Measurements from ENCODE around the gene MMP3. TPM values are rescaled to one million over a fixed set of nuclear protein-coding genes. Genes with fewer than 3 reads are reported as not detected.

MMP3 gene
- total and polyA plus RNA-seq, 9 of the 15 experiments (the other 6 are each of a cell fraction or from before 2014, with no cell fraction given): not detected

Other genes with a start within 250 kb of the MMP3 start
Only the 7 nearest of the 8 such genes appear.
- not detected in 2 replicates for gene MMP20, start 218.3 kb downstream of the MMP3 start, total RNA-seq (2014; rRNA removed)
- not detected in 2 replicates for gene MMP20, start 218.3 kb downstream of the MMP3 start, total RNA-seq (2014; rRNA removed; fragmentation: Illumina TruSeq; extraction: Trizol)
- not detected in 2 replicates for gene MMP20, start 218.3 kb downstream of the MMP3 start, total RNA-seq (2015; rRNA removed; fragmentation: Illumina TruSeq; extraction: Trizol)
- not detected in 2 replicates for gene MMP20, start 218.3 kb downstream of the MMP3 start, total RNA-seq (2021)
- not detected in 2 replicates for gene MMP20, start 218.3 kb downstream of the MMP3 start, polyA plus RNA-seq (2011; rRNA removed)
- gene MMP20, start 218.3 kb downstream of the MMP3 start, polyA plus RNA-seq (2014; fragmentation: Illumina TruSeq; extraction: Trizol): not detected in 2 replicates
- not detected for gene MMP20, start 218.3 kb downstream of the MMP3 start, polyA plus RNA-seq (2014; fragmentation: Nextera tagmentation; extraction: Ambion mirVana)
- gene MMP20, start 218.3 kb downstream of the MMP3 start, polyA plus RNA-seq (2014; rRNA removed): not detected in 2 replicates
- not detected in 2 replicates for gene MMP27, start 137.8 kb downstream of the MMP3 start, total RNA-seq (2014; rRNA removed)
- gene MMP27, start 137.8 kb downstream of the MMP3 start, total RNA-seq (2014; rRNA removed; fragmentation: Illumina TruSeq; extraction: Trizol): not detected in 2 replicates
- not detected in 2 replicates for gene MMP27, start 137.8 kb downstream of the MMP3 start, total RNA-seq (2015; rRNA removed; fragmentation: Illumina TruSeq; extraction: Trizol)
- not detected in 2 replicates for gene MMP27, start 137.8 kb downstream of the MMP3 start, total RNA-seq (2021)
- gene MMP27, start 137.8 kb downstream of the MMP3 start, polyA plus RNA-seq (2011; rRNA removed): not detected in 2 replicates
- not detected in 2 replicates for gene MMP27, start 137.8 kb downstream of the MMP3 start, polyA plus RNA-seq (2014; fragmentation: Illumina TruSeq; extraction: Trizol)
- gene MMP27, start 137.8 kb downstream of the MMP3 start, polyA plus RNA-seq (2014; fragmentation: Nextera tagmentation; extraction: Ambion mirVana): not detected
- gene MMP27, start 137.8 kb downstream of the MMP3 start, polyA plus RNA-seq (2014; rRNA removed): not detected in 2 replicates
- not detected in 2 replicates for gene MMP8, start 118.7 kb downstream of the MMP3 start, total RNA-seq (2014; rRNA removed)
- not detected in 2 replicates for gene MMP8, start 118.7 kb downstream of the MMP3 start, total RNA-seq (2014; rRNA removed; fragmentation: Illumina TruSeq; extraction: Trizol)
- not detected in 2 replicates for gene MMP8, start 118.7 kb downstream of the MMP3 start, total RNA-seq (2015; rRNA removed; fragmentation: Illumina TruSeq; extraction: Trizol)
- gene MMP8, start 118.7 kb downstream of the MMP3 start, total RNA-seq (2021): not detected in 2 replicates
- not detected in 2 replicates for gene MMP8, start 118.7 kb downstream of the MMP3 start, polyA plus RNA-seq (2011; rRNA removed)
- not detected in 2 replicates for gene MMP8, start 118.7 kb downstream of the MMP3 start, polyA plus RNA-seq (2014; fragmentation: Illumina TruSeq; extraction: Trizol)
- not detected for gene MMP8, start 118.7 kb downstream of the MMP3 start, polyA plus RNA-seq (2014; fragmentation: Nextera tagmentation; extraction: Ambion mirVana)
- gene MMP8, start 118.7 kb downstream of the MMP3 start, polyA plus RNA-seq (2014; rRNA removed): not detected in 2 replicates
- not detected in 2 replicates for gene MMP10, start 63.0 kb downstream of the MMP3 start, total RNA-seq (2014; rRNA removed)
- gene MMP10, start 63.0 kb downstream of the MMP3 start, total RNA-seq (2014; rRNA removed; fragmentation: Illumina TruSeq; extraction: Trizol): not detected in 2 replicates
- not detected in 2 replicates for gene MMP10, start 63.0 kb downstream of the MMP3 start, total RNA-seq (2015; rRNA removed; fragmentation: Illumina TruSeq; extraction: Trizol)
- not detected in 2 replicates for gene MMP10, start 63.0 kb downstream of the MMP3 start, total RNA-seq (2021)
- gene MMP10, start 63.0 kb downstream of the MMP3 start, polyA plus RNA-seq (2011; rRNA removed): not detected in 2 replicates
- not detected in 2 replicates for gene MMP10, start 63.0 kb downstream of the MMP3 start, polyA plus RNA-seq (2014; fragmentation: Illumina TruSeq; extraction: Trizol)
- not detected for gene MMP10, start 63.0 kb downstream of the MMP3 start, polyA plus RNA-seq (2014; fragmentation: Nextera tagmentation; extraction: Ambion mirVana)
- gene MMP10, start 63.0 kb downstream of the MMP3 start, polyA plus RNA-seq (2014; rRNA removed): 0.15 TPM in 1 of 2 replicates, not detected in the other
- not detected in 2 replicates for gene MMP1, start 45.4 kb downstream of the MMP3 start, total RNA-seq (2014; rRNA removed)
- gene MMP1, start 45.4 kb downstream of the MMP3 start, total RNA-seq (2014; rRNA removed; fragmentation: Illumina TruSeq; extraction: Trizol): 0.15 TPM in 1 of 2 replicates, not detected in the other
- gene MMP1, start 45.4 kb downstream of the MMP3 start, total RNA-seq (2015; rRNA removed; fragmentation: Illumina TruSeq; extraction: Trizol): 0.19 and 0.25 TPM in 2 replicates
- gene MMP1, start 45.4 kb downstream of the MMP3 start, total RNA-seq (2021): 0.18 TPM in 1 of 2 replicates, not detected in the other
- 0.07 and 0.33 TPM in 2 replicates for gene MMP1, start 45.4 kb downstream of the MMP3 start, polyA plus RNA-seq (2011; rRNA removed)
- 0.09 and 0.10 TPM in 2 replicates for gene MMP1, start 45.4 kb downstream of the MMP3 start, polyA plus RNA-seq (2014; fragmentation: Illumina TruSeq; extraction: Trizol)
- gene MMP1, start 45.4 kb downstream of the MMP3 start, polyA plus RNA-seq (2014; fragmentation: Nextera tagmentation; extraction: Ambion mirVana): under 1 TPM in 1 of 2 experiments, not detected in 1; 0.06 TPM
- 0.07 TPM in 1 of 2 replicates, not detected in the other for gene MMP1, start 45.4 kb downstream of the MMP3 start, polyA plus RNA-seq (2014; rRNA removed)
- gene MMP12, start 31.4 kb upstream of the MMP3 start, total RNA-seq (2014; rRNA removed): not detected in 2 replicates
- gene MMP12, start 31.4 kb upstream of the MMP3 start, total RNA-seq (2014; rRNA removed; fragmentation: Illumina TruSeq; extraction: Trizol): not detected in 2 replicates
- not detected in 2 replicates for gene MMP12, start 31.4 kb upstream of the MMP3 start, total RNA-seq (2015; rRNA removed; fragmentation: Illumina TruSeq; extraction: Trizol)
- not detected in 2 replicates for gene MMP12, start 31.4 kb upstream of the MMP3 start, total RNA-seq (2021)
- gene MMP12, start 31.4 kb upstream of the MMP3 start, polyA plus RNA-seq (2011; rRNA removed): not detected in 2 replicates
- not detected in 2 replicates for gene MMP12, start 31.4 kb upstream of the MMP3 start, polyA plus RNA-seq (2014; fragmentation: Illumina TruSeq; extraction: Trizol)
- not detected for gene MMP12, start 31.4 kb upstream of the MMP3 start, polyA plus RNA-seq (2014; fragmentation: Nextera tagmentation; extraction: Ambion mirVana)
- not detected in 2 replicates for gene MMP12, start 31.4 kb upstream of the MMP3 start, polyA plus RNA-seq (2014; rRNA removed)
- not detected in 2 replicates for gene MMP13, start 112.1 kb upstream of the MMP3 start, total RNA-seq (2014; rRNA removed)
- not detected in 2 replicates for gene MMP13, start 112.1 kb upstream of the MMP3 start, total RNA-seq (2014; rRNA removed; fragmentation: Illumina TruSeq; extraction: Trizol)
- not detected in 2 replicates for gene MMP13, start 112.1 kb upstream of the MMP3 start, total RNA-seq (2015; rRNA removed; fragmentation: Illumina TruSeq; extraction: Trizol)
- not detected in 2 replicates for gene MMP13, start 112.1 kb upstream of the MMP3 start, total RNA-seq (2021)
- not detected in 2 replicates for gene MMP13, start 112.1 kb upstream of the MMP3 start, polyA plus RNA-seq (2011; rRNA removed)
- gene MMP13, start 112.1 kb upstream of the MMP3 start, polyA plus RNA-seq (2014; fragmentation: Illumina TruSeq; extraction: Trizol): not detected in 2 replicates
- gene MMP13, start 112.1 kb upstream of the MMP3 start, polyA plus RNA-seq (2014; fragmentation: Nextera tagmentation; extraction: Ambion mirVana): not detected
- not detected in 2 replicates for gene MMP13, start 112.1 kb upstream of the MMP3 start, polyA plus RNA-seq (2014; rRNA removed)